GM12873 (cell line): ENCODE measurements around the gene SNRNP25.

Source experiments
- TF ChIP-seq, protein P1 (sequence below): IDR thresholded peaks from 2 replicates; pipeline ENCODE4 v1.5.1; 2012; ENCODE audit warnings: low read depth, mild to moderate bottlenecking, moderate library complexity, low read length, control low read depth; ENCODE audit not compliant: insufficient read depth; ENCODE audit errors: missing control alignments

SNRNP25 gene

DNA sequence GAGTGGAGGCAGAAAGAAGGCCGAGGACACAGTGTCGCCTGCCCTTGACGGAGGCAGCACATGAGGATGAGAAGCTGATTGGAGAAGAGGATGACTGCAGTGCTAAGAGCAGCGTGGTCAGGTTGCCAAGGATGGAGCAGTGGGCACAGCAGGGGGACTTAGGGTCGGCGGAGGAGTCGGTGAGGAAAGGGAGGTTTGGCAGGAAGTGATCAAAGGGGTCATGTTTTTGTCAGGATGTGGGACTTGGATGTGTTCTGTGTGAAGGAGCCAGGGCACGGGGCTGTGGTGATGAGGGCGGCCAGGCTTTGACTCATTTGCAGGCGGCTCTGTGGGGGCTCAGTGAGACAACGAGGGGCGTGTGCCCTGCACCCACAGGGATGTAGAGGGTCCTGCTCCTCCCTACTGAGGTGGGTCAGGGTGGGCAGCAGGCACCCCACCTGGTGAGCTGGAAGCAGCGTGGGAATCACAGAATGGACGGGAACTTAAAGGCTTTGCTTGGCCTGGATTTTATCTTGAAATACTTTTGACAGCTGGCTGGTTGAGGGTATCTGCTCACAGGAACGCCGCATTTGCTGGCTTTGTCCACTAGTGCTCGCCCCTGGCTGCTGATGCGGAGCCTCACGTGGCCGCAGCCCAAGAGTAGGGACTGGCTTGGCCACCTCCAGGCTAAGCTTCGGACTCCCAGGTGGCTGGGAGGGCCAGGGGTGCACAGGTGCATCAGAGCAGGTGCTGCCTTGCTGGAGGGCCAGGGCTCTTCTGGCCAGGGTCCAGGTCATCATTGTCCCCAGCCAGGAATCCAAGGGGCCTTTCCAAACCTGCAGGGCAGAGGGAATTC lies 30.4 kb downstream of the SNRNP25 start:
- TF ChIP-seq, protein P1, sequence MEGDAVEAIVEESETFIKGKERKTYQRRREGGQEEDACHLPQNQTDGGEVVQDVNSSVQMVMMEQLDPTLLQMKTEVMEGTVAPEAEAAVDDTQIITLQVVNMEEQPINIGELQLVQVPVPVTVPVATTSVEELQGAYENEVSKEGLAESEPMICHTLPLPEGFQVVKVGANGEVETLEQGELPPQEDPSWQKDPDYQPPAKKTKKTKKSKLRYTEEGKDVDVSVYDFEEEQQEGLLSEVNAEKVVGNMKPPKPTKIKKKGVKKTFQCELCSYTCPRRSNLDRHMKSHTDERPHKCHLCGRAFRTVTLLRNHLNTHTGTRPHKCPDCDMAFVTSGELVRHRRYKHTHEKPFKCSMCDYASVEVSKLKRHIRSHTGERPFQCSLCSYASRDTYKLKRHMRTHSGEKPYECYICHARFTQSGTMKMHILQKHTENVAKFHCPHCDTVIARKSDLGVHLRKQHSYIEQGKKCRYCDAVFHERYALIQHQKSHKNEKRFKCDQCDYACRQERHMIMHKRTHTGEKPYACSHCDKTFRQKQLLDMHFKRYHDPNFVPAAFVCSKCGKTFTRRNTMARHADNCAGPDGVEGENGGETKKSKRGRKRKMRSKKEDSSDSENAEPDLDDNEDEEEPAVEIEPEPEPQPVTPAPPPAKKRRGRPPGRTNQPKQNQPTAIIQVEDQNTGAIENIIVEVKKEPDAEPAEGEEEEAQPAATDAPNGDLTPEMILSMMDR, result no peak

- TF ChIP-seq, protein P1, result no peak
Observed at GRCh38 chr16:84718-85406, 31.2 kb downstream of the SNRNP25 start.

GRCh38 chr16:85407-85782 lies 31.8 kb downstream of the SNRNP25 start:
- TF ChIP-seq, protein P1, result no peak

- TF ChIP-seq, protein P1, result no peak
Observed at GRCh38 chr16:85865-86264, 32.2 kb downstream of the SNRNP25 start.

- TF ChIP-seq, protein P1, result no peak
Observed at GRCh38 chr16:86483-86952, 32.9 kb downstream of the SNRNP25 start.

DNA sequence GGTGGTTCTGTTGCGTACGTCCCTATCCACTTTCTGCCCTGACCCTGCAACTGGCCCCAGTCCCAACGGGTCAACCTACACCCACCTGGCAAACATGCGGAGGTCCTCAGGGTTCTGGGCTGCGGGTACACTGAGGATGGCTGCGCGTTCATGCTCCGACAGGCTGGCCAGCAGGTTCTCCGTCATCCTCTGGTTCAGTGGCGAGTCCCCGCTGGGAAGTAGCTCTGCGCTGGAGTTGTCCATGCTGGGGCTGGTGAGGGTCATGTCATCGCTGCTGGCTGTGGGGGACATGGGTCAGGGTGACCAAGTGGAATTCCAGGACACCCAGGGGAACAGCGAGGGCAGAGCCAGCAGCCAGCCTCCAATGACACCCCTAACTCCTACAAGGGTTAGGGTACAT lies 35.0 kb downstream of the SNRNP25 start:
- TF ChIP-seq, protein P1, result no peak
